HG03558 (cell line): ENCODE results near the gene CACNA2D3.

Experiments
- ATAC-seq: cut with Tn5 transposase; IDR thresholded peaks from one replicate; pipeline ENCODE4 v1.9.1; 2021; ENCODE audit warnings: moderate number of reproducible peaks; ENCODE audit not compliant: unreplicated experiment; ENCODE audit errors: extremely low read depth

CACNA2D3 gene

GRCh38 chr3:54847361-54847760 is 725.0 kb downstream of the CACNA2D3 start:
- no peak for ATAC-seq

- no peak for ATAC-seq
Measured at GRCh38 chr3:54849360-54849759, 727.0 kb downstream of the CACNA2D3 start.

- no peak for ATAC-seq
Measured at GRCh38 chr3:54850484-54851018, 728.2 kb downstream of the CACNA2D3 start.

- no peak for ATAC-seq
Measured at GRCh38 chr3:54853573-54854404, 731.4 kb downstream of the CACNA2D3 start.

- ATAC-seq, result no peak
Measured at GRCh38 chr3:54856271-54856670, 733.9 kb downstream of the CACNA2D3 start.

GRCh38 chr3:54857343-54857742 is 735.0 kb downstream of the CACNA2D3 start:
- no peak for ATAC-seq

- ATAC-seq, result no peak
Measured at GRCh38 chr3:54858093-54858785, 735.9 kb downstream of the CACNA2D3 start.

GRCh38 chr3:54859184-54859583 is 736.8 kb downstream of the CACNA2D3 start:
- no peak for ATAC-seq

- ATAC-seq, result no peak
Measured at GRCh38 chr3:54861248-54862067, 739.1 kb downstream of the CACNA2D3 start.

GRCh38 chr3:54862526-54862925 is 740.2 kb downstream of the CACNA2D3 start:
- no peak for ATAC-seq

- no peak for ATAC-seq
Measured at GRCh38 chr3:54863366-54863765, 741.0 kb downstream of the CACNA2D3 start.

GRCh38 chr3:54863786-54864185 is 741.4 kb downstream of the CACNA2D3 start:
- no peak for ATAC-seq

- ATAC-seq, result no peak
Measured at GRCh38 chr3:54865316-54865715, 743.0 kb downstream of the CACNA2D3 start.

GRCh38 chr3:54866251-54866650 is 743.9 kb downstream of the CACNA2D3 start:
- no peak for ATAC-seq

- no peak for ATAC-seq
Measured at GRCh38 chr3:54870423-54870822, 748.1 kb downstream of the CACNA2D3 start.

- ATAC-seq, result no peak
Measured at GRCh38 chr3:54871867-54872266, 749.5 kb downstream of the CACNA2D3 start.

GRCh38 chr3:54873059-54874010 is 751.0 kb downstream of the CACNA2D3 start:
- ATAC-seq, result no peak

- ATAC-seq, result no peak
Measured at GRCh38 chr3:54874816-54875556, 752.6 kb downstream of the CACNA2D3 start.
